SHP77 (cell line): Measurements from ENCODE around the gene NRXN3.

Experiments
- DNase-seq, 2 experiments: peaks; one replicate each; lab custom pipeline; 2025; lab: John Stamatoyannopoulos, UW

Gene NRXN3

DNA sequence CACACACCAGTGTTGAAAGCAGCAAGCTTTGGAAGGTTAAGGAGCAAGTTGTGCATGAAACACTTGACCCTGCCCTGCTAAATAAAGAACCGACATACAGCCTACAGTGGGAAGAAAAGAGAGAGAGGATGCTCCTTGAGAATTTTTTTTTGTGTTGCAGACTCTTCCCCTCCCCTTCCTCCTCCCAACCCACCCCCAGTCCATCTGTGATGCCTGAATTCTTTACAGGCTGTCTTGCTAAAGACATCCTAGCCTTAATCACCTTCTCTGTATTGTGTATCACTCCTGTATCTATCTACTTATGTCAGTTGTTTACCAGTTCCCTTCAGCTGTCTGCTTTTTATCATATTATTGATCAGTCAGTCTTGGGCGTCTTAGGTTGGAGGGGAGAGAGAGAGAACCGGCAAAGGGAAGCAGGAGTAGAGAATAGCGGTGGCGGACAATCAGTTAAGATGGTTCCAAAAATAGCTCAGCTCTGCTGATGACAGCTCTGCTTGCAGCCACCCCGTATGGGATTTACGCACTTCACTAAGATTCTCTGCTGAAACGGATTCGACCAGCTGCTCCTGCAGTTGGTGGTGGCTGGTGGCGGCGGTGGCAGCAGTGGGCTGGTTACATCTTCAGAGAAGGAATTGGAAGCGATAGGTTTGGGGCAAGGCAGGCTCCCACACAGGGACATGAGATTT is 664.7 kb downstream of the NRXN3 start:
- no peak for DNase-seq

DNA sequence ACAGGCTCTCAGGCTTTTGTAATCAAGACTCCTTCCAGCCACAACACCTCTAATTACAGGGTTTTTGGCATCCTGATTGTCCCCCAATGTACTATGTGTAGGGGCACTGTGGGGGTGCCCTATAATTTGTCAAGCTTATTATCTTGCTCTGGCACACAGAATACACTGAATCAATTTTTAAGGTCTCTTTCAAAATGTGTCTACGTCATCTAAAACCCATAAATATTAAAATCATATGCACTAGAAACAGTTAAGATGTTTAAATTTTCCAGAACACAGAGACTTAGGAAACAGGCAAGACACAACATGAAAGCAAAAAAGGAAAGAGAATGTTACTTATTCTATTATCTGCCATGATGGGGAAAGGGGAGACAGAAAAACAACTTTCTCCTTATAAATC is 665.7 kb downstream of the NRXN3 start:
- no peak for DNase-seq

DNA sequence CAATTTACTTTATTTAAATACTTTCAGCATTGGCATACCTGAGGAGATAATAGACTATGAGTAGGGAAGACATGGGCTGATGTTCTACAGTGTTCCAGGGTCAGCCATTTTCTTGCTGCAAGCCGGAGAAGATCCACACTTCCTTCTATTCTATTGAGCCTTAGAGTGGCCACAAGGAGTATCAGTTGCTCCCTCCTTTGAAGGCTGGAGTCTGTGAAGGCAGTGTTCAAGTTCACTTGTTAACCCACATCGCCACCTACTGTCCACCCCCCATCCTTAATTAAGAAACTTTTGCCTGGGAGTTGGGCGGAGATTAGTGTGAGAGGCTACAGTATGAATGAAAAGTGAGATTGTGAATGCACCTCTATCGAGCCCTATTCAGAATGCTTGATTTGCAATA is 666.6 kb downstream of the NRXN3 start:
- peak; percentile 32 to 47 for DNase-seq

DNA sequence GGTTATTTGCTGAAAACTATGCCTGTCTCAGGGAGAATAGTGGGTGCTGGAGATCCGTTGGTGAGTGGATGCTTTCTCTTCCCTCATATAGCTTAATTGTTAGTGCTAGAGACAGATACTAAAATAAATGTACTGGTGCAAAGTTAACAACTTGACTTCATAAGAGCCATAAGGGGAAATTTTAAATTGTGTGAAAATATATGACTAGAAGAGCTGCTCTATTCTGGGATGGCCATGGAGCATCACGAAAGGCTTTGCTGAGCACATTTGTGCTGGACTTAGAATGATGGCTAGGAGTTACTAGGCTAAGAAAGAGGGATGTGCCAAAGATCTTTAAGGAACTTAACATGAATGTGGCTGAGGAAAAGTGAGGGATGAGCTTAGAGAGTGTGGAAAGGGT is 668.8 kb downstream of the NRXN3 start:
- no peak for DNase-seq

DNA sequence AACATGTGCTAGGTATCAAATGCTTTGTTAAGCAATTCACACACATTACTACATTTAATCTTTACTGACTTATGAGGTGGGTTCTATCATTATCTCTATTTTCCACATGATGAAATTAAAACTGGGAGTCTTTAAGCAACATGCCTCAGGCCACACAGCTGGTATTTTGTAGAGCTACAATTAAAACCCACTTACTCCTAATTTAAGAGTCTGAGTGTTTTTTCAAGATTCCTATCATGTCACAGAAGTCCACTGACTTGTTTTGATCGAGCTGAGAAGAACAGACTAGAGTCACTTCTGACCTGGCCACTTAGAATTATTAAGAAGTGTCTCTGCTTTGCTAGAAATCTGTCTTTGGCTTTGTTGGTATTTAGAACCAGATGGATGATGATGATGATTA is 670.7 kb downstream of the NRXN3 start:
- DNase-seq: no peak

DNA sequence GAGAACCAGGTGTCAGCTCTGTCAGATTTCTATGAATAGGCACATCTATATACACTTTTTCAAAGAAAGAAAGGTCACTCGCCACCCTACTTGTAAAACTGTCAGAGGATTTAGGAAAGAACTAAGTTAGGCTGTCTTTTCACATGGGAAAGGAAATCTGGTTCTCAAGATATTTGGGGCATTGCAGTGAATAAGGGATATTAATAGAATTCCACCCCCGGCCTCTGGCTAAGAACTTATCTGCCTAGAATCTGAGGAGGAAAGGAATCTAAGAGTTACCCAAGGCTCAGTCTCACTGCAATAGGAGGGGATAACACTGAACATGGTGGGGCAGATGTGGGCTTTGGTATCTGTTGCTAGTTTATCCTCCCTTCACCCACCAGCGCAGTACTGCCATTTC is 677.6 kb downstream of the NRXN3 start:
- DNase-seq: no peak

DNA sequence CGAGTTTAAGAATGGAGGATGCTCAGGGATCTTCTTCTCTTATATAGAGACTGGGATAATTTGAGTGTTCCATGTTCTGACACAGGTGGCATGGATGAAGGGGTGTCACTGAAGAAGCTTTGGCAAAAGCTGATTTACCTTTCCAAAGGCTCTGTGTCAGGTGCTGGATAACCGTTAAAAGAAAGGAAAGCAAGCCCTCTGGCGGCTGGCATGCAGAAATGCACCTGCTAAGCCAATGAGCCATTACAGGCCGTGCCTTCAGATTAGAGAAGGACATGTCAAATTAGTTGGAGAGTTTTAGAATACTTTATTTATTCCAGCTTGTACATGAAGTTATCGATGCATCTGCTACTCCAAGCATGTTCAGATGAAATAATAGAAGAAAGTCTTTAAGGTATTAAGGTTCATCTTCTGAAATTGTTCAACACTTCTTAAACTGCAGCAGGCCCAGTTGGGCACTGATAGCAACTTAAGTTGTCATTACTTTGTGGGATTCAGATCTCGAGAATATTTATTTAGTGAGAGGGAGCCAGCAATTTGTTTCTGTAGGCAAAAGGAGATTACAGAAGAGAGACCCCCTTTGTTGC is 678.2 kb downstream of the NRXN3 start:
- DNase-seq: peak; percentile 13 to 66

DNA sequence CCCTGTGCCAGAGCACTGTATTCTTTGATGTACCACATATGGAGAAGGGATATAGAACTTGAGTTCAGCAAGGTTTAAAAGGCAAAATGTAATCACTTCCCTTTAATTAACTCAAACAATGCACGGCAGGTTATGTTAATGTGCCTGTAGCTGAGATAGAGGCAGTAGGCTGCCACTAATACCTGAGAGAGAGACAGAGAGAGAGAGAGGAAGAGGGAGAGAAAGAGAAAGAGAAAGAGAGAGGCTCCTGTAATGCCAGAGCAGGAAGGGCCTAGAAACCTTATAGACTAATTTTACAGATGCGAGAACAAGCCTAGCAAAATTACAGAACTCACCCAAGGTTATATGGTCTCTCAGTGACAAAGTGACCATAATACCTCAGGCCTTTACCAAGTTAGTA is 679.8 kb downstream of the NRXN3 start:
- no peak for DNase-seq

DNA sequence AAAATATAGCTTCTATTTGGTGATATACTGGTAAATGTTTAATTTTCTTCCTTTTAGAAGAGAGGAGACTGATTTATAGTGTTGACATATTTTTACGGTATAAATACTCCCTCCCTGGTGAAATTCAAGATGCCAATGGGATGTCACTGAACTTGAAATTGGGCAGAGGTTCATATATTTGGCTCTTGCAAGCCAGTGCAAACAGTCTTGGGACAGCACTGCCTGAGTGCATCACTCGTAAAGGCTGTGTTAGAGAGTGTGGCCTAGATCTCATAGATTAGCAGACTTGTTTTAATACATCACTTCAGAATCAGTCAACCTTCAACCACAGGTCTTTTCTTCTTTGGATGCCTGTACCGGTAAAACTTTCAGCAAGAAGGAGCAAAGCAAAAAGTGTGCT is 681.0 kb downstream of the NRXN3 start:
- DNase-seq: no peak

DNA sequence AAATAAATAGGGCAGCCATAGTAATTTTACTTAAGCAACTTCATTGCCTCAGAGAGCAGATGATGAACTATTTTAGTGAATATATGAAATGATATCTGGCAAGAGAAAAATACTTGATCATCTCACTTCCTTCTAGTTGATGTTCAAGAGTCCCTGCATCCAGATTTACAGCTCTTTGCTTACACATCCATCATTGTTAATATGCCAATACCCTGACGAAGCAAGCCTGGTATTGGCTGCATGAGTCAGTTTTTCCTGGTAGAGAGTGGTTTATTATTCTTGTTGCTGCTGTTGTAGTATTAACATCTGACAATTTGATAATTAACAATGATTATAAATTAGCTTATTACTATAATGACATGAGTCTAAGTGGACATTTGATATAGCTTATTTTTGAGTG is 681.9 kb downstream of the NRXN3 start:
- no peak for DNase-seq

DNA sequence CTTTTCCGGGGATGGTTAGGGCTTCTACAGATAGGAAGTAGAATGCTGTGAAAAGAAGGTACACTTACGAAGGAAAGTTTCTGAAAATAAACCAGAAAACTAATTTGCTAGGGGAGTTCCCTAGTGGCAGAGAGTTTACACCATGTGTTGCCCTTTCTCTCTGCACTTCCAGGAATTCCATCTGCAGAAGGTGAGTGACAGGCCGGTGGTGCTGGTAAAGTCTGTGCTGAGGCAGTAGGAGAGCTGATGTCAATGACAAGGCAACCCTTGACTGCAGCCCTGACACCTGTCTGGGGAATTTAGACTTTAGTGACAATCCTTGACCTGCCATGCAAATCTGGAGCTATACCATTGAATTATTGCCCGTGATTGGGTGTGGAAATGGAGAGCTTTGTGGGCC is 687.8 kb downstream of the NRXN3 start:
- no peak for DNase-seq

DNA sequence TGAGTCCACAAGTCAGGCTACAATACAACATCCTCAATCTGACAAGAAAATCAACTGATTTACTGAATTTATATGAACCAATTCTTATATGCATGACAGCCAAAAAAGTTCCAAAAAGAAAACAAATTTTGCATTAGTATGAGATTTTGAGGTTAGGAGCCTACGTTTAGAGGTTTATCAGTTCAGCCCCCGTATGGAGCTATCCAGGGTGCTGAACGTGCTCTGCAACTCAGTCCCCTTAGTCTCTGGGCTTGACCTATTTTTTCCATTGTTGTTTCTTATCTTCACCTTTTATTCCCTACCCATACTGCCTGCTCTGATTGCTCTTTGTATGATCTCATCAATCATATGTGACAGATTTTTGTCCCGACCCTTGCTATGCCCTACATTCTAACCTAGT is 693.0 kb downstream of the NRXN3 start:
- no peak for DNase-seq

DNA sequence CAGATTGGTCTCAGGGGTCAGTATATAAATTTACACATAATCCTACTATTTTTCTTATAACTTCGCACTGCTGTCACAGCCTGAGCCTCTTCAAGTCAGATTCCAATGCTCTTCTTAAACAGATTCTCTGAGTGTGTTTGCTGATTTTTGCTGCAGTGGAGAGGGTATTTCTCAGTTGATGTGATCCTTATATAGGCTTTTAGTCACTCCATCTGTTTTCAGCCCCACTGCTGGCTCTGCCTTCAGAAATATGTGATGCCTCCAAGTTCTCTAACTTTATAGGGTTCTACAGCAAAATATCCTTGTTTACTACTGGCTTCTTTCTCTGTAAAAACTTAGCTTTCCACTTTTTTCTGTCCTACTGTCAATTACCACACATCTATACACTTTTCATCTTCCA is 702.7 kb downstream of the NRXN3 start:
- no peak for DNase-seq

DNA sequence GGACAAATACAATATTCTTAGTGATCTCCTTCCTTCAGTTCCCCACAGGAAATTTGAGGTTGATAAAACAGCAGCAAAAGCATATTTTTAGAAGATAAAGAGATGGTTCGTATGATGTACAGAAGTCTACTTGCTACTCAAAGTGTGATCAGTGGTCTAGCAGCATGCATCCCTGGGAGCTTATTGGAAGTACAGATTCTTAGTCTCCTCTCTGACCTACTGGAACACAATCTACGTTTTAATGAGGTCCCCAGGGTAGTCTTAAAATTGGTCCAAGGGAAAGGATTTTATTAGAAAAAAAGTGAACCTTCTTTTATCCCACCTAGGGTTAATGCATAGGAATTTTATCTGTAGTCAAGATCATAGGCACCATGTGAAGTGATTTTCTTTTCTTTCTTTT is 703.4 kb downstream of the NRXN3 start:
- no peak for DNase-seq

DNA sequence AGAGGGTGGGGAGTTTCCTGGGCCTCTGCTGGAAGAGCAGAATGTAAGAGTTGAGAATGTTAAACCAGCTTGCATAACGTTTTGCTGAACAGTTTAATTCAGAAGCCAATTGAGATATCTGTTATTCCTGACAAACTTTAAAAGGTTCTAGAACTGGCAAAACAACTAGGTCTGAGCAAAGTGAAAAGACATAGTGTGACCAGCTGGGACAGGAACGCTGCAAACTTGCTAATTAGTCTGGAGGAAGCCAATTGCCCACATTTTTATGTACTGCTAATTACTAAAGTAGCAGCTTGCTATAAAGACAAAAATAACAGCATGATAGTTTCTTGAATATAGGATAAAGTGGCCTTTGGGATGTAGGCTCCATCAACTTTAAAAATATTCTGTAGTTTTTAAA is 704.9 kb downstream of the NRXN3 start:
- DNase-seq: no peak

DNA sequence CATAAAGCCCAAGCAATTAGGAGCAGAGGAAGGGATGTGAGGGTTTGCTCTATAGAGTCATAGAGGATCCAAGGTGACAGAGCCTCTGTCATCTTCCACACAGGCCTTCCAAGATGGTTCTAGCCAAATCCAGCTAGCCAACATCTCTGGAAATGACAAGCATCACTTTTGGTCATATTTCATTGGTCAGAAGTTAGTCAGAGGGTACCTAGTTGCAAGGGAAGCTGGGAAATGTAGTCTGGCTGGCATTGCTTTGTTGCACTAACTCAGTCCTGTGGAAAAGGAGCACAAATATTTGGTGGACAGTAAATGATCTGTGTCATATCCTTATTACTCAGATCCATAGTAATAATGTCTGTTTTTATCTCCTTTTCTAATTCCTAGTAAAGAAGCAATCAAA is 715.7 kb downstream of the NRXN3 start:
- DNase-seq: no peak

DNA sequence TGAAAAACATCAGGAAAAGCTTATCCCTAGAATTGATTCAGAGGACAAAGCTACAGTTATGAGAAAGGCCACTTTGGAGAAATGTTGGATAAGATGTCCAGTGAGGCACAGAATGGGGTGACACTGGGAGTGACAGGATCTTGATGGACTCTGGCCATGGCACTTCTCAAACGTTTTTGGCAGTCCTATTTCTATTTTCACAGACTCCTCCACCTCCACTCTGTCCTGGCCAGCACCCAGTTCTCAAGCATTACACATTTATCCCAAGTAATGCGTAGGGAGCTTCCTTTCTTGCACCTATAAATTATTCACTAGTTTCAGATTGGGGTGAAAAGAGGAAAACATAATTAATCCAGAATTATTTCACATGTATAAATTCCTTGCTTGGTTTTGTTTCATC is 727.3 kb downstream of the NRXN3 start:
- DNase-seq: no peak

DNA sequence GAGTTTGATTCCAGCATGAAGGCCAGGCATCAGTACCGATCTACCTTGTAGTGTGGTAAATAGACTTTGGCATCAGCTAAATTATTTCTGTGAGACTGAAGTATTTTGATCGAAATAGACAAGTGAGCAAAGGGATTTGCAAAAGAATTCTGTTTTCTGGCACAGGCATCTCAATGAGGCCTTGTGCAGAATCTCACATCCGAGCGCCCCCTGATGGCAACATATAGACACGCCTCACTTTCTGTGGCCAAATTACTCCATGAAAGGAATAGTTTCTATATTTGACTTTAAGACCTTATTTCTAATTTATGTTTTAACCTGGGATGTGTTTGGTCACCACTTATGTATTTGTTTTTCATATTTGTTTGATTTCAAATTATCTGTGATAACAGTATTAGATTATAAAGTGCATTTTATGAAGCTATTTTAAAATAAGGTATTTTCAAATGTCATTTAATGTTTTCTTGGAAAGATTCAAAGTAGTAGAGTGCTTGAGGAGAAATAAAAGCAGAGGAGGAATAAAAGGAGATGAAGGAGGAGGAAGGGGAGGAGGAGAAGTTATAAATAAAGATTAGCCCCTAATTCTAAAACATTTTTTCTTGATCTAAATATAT is 731.9 kb downstream of the NRXN3 start:
- DNase-seq: peak; percentile 8 to 52

DNA sequence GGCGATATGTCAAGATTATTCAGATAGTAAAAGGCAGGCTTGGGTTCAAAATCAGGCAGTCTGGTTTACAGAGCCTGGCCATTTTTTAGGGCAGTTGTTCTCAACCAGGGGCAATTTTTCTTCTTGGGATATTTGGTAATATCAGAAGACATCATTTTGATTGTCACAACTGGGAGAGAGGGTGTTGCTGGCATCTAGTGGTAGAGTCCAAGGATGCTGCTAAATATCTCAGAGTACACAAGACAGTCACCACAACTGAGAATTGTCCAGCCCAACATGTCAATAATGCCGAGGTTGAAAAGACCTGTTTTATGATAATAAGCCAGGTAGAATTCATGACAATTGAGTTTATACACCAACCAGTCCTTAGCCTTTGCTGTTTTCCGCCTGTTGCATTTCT is 733.9 kb downstream of the NRXN3 start:
- no peak for DNase-seq

DNA sequence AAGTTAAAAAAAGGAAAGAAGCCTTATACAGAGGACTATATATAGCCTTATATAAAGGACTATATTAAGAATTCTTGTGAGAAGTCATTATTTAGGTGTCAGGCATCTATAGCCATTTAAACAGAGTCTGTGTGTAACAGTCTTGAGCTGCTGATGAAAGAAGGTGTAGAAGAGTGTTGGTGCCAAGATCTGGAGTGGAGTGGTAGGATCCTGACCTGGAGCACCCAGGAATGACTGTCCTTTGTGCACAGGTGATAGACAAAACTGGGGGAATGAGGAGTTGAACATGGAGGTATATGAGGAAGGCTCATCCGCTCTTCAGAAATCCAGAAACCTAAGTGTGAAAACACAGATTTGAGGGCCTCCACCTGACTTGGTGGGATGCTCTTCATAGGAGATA is 747.3 kb downstream of the NRXN3 start:
- DNase-seq: no peak

DNA sequence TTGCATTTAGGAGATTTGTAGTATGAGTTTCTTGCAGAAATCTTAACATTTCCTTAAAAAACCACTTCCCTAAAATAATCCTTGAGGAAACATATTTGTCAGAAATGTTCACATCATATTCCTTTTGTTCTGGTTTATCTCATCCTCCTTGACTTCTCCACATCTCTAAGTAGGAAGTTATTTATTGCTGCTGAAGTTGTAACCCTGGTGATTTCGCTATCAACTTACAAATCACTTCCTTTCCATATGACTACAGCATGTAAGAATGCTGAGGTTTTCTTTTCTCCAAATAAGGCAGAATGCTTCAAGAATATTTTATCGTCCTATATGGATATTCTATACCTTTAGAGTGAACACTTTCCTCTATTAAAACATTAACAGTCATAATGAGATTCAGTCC is 751.7 kb downstream of the NRXN3 start:
- no peak for DNase-seq

DNA sequence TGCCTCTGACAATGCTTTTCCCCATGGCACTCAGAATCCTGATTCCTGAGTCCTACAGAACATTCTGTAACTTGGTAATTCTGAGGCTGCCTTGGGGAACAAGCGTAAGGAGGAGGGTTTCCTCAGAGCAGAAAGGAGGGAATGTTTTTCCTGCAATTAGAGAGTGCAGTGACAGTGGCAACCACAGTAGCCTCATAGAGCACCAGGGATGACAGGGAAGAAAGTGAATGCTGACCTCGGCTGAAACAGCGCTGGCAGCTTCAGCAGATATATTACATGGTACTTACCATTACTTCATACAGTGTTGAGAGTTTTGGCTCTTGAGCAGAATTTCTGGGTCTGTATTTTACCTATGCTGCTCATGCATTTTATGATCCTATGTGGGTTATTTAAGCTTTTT is 757.1 kb downstream of the NRXN3 start:
- no peak for DNase-seq

DNA sequence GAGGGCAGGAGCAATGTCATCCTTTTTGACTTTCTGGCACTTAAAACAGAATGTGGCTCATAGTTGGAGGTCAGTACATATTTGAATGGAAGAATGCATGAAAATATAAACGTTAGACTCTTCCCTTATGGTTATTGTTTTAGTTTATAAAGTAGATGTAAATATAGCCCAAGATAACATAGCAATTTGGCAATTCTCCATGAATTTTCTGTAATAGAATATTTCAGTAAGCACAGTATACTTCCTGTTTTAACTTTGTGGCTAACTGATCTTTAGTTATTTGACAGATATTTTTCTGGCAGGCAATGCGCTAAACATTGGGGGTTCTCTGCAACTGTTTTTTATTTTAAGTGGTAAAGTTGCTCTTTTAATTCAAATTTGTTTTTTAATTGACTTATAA is 763.0 kb downstream of the NRXN3 start:
- DNase-seq: no peak
